ENCODE measurements around the gene LRRTM4. TPM values are rescaled to one million over a fixed set of nuclear protein-coding genes. Genes with fewer than 3 reads are reported as not detected.

Gene LRRTM4
- total RNA-seq, 1 experiment from 2014 or later: 9.4 TPM

DNA sequence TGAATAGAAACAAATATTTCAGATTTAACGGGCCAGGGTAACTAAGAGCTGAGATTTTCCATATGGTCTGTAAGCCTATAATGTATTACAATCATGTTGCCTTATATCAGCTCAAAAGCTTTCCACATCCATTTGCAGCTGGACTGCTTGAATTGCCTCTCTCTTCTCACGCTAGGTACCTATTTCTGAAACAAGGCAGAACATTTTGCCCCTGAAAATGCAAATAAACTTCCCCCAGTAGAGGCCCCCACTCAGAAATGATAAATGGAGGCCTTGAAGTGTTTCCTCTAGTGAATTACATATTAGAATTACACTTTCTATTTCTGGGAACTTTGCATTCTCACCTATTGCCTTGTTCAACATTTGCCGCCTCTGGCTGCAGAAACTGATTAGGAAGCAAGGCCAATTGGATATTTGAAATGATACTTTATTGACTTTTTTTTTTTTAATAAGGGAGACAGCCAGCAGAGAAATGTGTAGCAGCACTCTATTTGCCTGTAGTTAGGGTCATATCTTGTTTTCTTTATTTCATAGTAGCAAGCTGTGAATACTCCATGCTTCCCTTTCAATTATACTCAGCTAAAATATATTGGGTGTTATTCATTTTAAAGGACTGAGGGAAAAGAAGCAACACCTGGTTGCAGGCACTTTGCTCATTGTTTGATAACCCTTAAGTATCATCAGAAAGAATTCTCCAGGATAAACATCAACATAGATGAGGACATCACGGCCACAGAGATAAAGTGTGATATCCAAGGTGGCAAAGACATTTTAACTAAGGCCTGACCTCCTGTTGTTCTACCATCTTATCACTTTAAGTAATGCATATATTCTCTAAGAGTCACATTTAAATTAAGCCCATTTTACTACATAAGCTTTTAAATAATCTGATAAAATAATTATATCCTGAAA is 505.5 kb downstream of the LRRTM4 start:
- peaks cover under 1% of the 10 kb centered on the region for H3K36me3 Mint-ChIP-seq
- no peak overlapping the region for H3K4me3 Mint-ChIP-seq
- ChIA-PET CTCF (no interaction called here), POLR2A (no interaction called here)
- TF ChIP-seq, protein P1, sequence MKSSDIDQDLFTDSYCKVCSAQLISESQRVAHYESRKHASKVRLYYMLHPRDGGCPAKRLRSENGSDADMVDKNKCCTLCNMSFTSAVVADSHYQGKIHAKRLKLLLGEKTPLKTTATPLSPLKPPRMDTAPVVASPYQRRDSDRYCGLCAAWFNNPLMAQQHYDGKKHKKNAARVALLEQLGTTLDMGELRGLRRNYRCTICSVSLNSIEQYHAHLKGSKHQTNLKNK (CRISPR knock-in tag; IDR thresholded peaks at IDR 0.05): no peak
- no peak for TF ChIP-seq ZNF416 (CRISPR knock-in tag; IDR thresholded peaks at IDR 0.05)
- TF ChIP-seq, protein P2, sequence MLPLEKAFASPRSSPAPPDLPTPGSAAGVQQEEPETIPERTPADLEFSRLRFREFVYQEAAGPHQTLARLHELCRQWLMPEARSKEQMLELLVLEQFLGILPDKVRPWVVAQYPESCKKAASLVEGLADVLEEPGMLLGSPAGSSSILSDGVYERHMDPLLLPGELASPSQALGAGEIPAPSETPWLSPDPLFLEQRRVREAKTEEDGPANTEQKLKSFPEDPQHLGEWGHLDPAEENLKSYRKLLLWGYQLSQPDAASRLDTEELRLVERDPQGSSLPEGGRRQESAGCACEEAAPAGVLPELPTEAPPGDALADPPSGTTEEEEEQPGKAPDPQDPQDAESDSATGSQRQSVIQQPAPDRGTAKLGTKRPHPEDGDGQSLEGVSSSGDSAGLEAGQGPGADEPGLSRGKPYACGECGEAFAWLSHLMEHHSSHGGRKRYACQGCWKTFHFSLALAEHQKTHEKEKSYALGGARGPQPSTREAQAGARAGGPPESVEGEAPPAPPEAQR (CRISPR knock-in tag; IDR thresholded peaks at IDR 0.05): no peak
- TF ChIP-seq, protein P3, sequence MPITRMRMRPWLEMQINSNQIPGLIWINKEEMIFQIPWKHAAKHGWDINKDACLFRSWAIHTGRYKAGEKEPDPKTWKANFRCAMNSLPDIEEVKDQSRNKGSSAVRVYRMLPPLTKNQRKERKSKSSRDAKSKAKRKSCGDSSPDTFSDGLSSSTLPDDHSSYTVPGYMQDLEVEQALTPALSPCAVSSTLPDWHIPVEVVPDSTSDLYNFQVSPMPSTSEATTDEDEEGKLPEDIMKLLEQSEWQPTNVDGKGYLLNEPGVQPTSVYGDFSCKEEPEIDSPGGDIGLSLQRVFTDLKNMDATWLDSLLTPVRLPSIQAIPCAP (CRISPR knock-in tag; IDR thresholded peaks at IDR 0.05): no peak
- TF ChIP-seq, protein P4, sequence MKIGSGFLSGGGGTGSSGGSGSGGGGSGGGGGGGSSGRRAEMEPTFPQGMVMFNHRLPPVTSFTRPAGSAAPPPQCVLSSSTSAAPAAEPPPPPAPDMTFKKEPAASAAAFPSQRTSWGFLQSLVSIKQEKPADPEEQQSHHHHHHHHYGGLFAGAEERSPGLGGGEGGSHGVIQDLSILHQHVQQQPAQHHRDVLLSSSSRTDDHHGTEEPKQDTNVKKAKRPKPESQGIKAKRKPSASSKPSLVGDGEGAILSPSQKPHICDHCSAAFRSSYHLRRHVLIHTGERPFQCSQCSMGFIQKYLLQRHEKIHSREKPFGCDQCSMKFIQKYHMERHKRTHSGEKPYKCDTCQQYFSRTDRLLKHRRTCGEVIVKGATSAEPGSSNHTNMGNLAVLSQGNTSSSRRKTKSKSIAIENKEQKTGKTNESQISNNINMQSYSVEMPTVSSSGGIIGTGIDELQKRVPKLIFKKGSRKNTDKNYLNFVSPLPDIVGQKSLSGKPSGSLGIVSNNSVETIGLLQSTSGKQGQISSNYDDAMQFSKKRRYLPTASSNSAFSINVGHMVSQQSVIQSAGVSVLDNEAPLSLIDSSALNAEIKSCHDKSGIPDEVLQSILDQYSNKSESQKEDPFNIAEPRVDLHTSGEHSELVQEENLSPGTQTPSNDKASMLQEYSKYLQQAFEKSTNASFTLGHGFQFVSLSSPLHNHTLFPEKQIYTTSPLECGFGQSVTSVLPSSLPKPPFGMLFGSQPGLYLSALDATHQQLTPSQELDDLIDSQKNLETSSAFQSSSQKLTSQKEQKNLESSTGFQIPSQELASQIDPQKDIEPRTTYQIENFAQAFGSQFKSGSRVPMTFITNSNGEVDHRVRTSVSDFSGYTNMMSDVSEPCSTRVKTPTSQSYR (CRISPR knock-in tag; IDR thresholded peaks at IDR 0.05): no peak
- no peak for TF ChIP-seq FOXJ3 (CRISPR knock-in tag; IDR thresholded peaks at IDR 0.05; ENCODE audit: borderline replicate concordance)
- no peak for TF ChIP-seq HMGA2 (CRISPR knock-in tag; IDR thresholded peaks at IDR 0.05)
- no peak for TF ChIP-seq NR1H2 (CRISPR knock-in tag; IDR thresholded peaks at IDR 0.05)
- TF ChIP-seq, protein P5, sequence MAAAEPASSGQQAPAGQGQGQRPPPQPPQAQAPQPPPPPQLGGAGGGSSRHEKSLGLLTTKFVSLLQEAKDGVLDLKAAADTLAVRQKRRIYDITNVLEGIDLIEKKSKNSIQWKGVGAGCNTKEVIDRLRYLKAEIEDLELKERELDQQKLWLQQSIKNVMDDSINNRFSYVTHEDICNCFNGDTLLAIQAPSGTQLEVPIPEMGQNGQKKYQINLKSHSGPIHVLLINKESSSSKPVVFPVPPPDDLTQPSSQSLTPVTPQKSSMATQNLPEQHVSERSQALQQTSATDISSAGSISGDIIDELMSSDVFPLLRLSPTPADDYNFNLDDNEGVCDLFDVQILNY (CRISPR knock-in tag; IDR thresholded peaks at IDR 0.05): no peak
- TF ChIP-seq, protein P6, sequence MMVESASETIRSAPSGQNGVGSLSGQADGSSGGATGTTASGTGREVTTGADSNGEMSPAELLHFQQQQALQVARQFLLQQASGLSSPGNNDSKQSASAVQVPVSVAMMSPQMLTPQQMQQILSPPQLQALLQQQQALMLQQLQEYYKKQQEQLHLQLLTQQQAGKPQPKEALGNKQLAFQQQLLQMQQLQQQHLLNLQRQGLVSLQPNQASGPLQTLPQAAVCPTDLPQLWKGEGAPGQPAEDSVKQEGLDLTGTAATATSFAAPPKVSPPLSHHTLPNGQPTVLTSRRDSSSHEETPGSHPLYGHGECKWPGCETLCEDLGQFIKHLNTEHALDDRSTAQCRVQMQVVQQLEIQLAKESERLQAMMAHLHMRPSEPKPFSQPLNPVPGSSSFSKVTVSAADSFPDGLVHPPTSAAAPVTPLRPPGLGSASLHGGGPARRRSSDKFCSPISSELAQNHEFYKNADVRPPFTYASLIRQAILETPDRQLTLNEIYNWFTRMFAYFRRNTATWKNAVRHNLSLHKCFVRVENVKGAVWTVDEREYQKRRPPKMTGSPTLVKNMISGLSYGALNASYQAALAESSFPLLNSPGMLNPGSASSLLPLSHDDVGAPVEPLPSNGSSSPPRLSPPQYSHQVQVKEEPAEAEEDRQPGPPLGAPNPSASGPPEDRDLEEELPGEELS (CRISPR knock-in tag; IDR thresholded peaks at IDR 0.05): no peak
- TF ChIP-seq ZNF512 (CRISPR knock-in tag; IDR thresholded peaks at IDR 0.05; ENCODE audit: borderline replicate concordance): no peak
- TF ChIP-seq ZNF219 (CRISPR knock-in tag; IDR thresholded peaks at IDR 0.05; ENCODE audit: borderline replicate concordance): no peak
- no peak for TF ChIP-seq NFATC4 (CRISPR knock-in tag; IDR thresholded peaks at IDR 0.05)
- no peak overlapping the region for H3K27ac Mint-ChIP-seq
- DNase-seq (ENCODE audit: low spot score): no peak
- peaks cover 26% of the 10 kb centered on the region for H3K4me1 Mint-ChIP-seq
- H3K9me3 Mint-ChIP-seq: peaks cover 7% of the 10 kb centered on the region
- no peaks in the 10 kb centered on the region for H3K27me3 Mint-ChIP-seq (ENCODE audit: low read depth)
- no peak for ATAC-seq

GRCh38 chr2:77013953-77014352 is 508.2 kb downstream of the LRRTM4 start:
- Mint-ChIP-seq H3K4me3 (no peak overlapping the region), H3K27ac (no peak overlapping the region), H3K4me1 (peaks cover 43% of the 10 kb centered on the region)
- TF ChIP-seq TP53 (CRISPR knock-in tag; IDR thresholded peaks at IDR 0.05) (no peak), PRRX2 (CRISPR knock-in tag; IDR thresholded peaks at IDR 0.05) (no peak), RELA (CRISPR knock-in tag; IDR thresholded peaks at IDR 0.05; ENCODE audit: borderline replicate concordance) (no peak), ZNF425 (CRISPR knock-in tag; conservative IDR thresholded peaks at IDR 0.05) (no peak), NFE2L1 (CRISPR knock-in tag; IDR thresholded peaks at IDR 0.05) (no peak), GRHL2 (CRISPR knock-in tag; IDR thresholded peaks at IDR 0.05; ENCODE audit: insufficient replicate concordance, severe bottlenecking) (no peak), ZNF121 (CRISPR knock-in tag; IDR thresholded peaks at IDR 0.05) (no peak)
- TF ChIP-seq, protein P7, sequence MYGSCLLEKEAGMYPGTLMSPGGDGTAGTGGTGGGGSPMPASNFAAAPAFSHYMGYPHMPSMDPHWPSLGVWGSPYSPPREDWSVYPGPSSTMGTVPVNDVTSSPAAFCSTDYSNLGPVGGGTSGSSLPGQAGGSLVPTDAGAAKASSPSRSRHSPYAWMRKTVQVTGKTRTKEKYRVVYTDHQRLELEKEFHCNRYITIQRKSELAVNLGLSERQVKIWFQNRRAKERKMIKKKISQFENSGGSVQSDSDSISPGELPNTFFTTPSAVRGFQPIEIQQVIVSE (CRISPR knock-in tag; IDR thresholded peaks at IDR 0.05; ENCODE audit: borderline replicate concordance): no peak

More at GRCh38 chr2:77013953-77014352, 508.2 kb downstream of the LRRTM4 start:
- POLR2A ChIA-PET: no interaction called here
- H3K36me3 Mint-ChIP-seq: no peaks in the 10 kb centered on the region
- H3K27me3 Mint-ChIP-seq (ENCODE audit: low read depth): no peaks in the 10 kb centered on the region
- no peak for DNase-seq (ENCODE audit: low spot score)
- H3K9me3 Mint-ChIP-seq: no peaks in the 10 kb centered on the region
- ATAC-seq: no peak
- CTCF ChIA-PET: no interaction called here

All from WTC11 (cell line).